HG03064 (cell line): ENCODE measurements around the gene FZD7.

Source experiments
- ATAC-seq: cut with Tn5 transposase; IDR thresholded peaks from one replicate; pipeline ENCODE4 v1.9.1; 2021; ENCODE audit warnings: low read depth; ENCODE audit not compliant: unreplicated experiment

The FZD7 gene

DNA sequence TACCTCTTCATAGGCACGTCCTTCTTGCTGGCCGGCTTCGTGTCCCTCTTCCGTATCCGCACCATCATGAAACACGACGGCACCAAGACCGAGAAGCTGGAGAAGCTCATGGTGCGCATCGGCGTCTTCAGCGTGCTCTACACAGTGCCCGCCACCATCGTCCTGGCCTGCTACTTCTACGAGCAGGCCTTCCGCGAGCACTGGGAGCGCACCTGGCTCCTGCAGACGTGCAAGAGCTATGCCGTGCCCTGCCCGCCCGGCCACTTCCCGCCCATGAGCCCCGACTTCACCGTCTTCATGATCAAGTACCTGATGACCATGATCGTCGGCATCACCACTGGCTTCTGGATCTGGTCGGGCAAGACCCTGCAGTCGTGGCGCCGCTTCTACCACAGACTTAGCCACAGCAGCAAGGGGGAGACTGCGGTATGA, 2.3 kb downstream of the FZD7 start:
- no peak for ATAC-seq

DNA sequence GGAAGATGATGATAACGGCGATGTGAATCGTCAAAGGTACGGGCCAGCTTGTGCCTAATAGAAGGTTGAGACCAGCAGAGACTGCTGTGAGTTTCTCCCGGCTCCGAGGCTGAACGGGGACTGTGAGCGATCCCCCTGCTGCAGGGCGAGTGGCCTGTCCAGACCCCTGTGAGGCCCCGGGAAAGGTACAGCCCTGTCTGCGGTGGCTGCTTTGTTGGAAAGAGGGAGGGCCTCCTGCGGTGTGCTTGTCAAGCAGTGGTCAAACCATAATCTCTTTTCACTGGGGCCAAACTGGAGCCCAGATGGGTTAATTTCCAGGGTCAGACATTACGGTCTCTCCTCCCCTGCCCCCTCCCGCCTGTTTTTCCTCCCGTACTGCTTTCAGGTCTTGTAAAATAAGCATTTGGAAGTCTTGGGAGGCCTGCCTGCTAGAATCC, 3.0 kb downstream of the FZD7 start:
- no peak for ATAC-seq

GRCh38 chr2:202037086-202037485, 3.4 kb downstream of the FZD7 start:
- no peak for ATAC-seq

DNA sequence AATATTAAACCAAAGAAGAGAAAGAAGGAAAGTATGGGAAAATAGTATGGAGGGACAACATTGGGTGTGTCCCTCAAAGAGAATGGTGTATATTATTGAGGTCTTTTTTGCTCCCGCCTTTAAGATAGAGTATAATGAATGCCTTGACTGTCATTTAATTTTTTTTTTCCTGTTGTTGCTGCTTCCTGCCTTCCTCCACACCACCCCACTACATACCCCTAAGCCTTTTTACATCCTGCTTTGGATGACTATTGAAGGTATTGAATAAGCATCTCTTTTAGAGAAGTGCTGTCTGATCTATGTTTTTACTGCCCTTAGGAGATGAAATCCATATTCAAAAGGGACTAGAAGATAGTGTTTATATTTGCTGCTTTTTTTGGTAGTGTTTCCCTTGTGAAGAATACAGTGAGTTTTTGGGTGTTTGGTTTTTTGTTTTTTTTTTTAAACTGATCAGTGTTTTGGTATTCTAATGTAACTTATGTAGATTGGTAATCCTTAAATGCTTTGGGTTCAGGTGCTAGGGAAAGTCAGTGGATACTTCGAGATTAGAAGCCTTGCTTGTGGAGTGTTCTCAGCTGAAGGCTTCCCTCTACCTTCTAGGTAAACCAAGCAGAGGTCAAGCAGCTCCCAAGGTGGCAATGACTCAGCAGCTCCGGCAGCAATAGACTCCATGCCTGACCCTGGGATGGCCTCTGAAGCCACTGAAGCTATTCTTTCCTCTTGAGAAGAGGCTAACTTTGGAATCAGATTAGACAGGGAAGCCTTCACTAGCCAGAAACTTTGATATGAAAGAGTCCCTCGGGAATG, 5.0 kb downstream of the FZD7 start:
- ATAC-seq = no peak

DNA sequence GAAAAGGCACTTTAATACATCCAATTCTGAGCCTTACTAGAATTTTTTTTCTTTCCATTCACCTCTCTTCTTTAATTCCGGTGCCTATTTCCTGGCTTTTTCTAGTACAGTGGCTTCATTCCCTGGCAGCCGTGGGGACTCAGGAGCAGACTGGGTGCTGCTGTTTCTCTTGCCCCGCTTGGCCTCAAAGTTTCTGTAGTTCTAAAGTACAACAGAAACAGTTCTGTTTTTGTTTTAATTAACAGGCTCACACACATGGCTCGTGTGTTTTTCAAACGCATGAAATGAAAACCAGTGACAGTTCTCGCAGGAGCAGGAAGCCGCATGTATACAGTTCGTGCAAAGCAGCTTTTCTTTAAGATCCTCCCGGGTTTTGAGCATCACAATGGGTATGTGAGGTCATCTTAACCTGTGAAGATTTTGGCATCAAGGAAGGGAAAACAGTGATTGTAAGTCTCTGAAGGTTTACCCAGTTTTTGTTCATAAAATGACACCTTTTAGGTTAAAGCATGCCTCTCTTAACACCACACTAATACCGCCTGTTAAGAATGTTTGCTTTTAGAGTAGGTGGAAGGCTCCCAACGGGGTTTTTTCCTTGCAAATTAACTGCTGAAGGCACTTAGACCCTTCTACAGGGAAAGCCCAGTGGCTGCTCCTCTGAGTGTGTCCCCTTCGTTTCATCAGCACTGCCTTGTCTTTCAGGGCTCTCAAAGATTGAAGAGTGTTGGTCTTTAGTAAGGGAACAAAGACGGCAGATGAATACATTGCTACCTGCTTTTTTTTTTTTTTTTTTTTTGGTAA, 5.8 kb downstream of the FZD7 start:
- no peak for ATAC-seq

DNA sequence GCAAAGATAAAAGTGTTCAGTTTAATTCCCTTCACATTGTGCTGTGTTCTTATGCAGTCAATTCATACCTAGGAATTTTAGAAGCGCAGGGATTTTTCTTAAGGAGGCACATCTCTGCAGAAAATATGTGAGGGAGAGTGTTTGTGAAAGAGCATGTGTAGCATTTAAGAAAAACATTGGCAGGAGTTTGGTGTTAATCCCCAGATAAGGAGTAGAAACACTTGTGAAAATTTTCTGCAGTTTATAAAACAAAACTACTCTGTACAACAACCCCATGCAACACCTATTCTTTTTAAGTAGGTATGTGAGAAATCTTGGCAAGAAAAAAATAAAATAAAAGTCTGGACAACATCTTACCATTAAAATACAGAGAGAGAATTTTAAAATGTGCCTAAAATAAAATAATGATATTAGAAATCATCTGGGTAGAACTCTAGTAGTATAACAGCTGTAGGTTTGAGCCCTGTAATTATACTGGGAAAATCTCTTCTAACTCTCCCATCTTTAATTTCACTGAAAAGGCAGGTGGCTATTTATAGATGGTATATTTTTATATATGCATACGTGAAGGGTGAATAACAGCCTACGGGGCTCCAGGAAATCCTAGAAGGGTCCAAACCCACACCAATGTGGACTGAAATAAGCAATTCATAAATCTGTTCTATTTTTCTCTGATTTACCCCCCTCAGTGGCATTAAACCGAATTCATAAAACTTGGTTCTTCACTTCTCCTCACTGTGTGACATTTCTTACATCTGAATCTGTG, 6.6 kb downstream of the FZD7 start:
- ATAC-seq = no peak

DNA sequence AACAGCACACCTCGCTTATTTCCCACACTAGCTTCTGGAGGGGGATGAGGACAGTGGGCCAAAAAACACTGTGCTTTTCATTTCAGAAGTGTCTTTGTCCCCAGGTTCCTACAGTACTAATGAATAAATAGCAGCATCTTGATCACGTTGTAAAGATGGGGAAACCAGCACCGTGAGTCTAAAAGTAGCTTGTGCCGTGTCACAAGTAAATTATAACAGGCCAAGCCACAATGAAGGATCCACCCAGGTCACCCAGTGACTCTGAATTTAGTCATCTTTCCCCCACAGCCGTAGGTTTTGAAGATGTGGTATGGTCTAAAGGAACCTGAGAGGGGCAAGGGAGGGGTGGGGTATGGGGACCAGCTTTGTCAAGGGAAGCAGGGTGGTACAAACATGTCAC, 8.8 kb downstream of the FZD7 start:
- ATAC-seq = no peak

GRCh38 chr2:202043475-202043874, 9.8 kb downstream of the FZD7 start:
- ATAC-seq = no peak

GRCh38 chr2:202044777-202045176, 11.1 kb downstream of the FZD7 start:
- no peak for ATAC-seq

DNA sequence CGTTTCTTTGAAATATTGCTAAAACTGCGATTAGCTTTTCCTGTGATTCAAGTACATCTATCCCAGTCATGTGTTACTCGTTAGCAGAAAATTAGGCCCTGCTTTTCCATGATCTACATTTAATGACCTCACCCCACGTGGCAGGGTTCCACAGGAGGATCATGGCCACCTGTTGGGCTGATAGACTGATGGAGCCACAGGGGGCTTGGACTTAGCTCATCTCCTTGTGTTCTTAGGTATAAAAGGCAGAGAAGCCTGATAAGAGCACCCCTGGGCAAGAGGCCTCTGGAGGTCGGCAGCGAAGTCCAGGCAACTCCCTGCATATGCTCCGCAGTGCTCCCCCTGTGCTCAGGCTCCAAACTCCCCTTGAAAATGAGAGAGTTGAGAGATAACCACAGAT, 12.9 kb downstream of the FZD7 start:
- no peak for ATAC-seq

DNA sequence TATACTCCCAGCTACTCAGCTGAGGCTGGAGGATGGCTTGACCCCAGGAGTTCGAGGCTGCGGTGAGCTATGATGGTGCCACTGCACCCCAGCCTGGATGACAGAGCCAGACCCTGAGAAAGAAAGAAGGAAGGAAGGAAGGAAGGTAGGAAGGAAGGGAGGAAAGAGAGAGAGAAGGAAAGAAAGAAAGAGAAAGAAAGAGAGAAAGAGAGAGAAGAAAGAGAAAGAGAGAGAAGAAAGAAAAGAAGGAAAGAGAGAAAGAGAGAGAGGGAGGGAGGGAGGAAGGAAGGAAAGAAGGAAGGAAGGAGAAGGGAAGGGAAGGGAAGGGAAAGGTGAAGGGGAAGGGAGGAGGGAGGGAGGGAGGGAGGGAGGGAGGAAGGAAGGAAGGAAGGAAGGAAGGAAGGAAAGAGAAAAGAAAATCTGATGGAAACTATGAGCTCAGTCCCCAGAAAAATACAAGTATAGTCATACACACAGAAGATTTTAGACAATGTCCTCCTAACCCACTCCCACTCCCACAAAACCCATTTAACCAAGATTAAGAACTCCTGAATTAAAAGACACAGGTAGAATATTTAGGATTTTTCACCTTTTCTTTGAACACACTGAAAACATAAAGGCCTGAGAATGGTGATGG, 15.6 kb downstream of the FZD7 start:
- ATAC-seq = no peak

- ATAC-seq = no peak
Observed at GRCh38 chr2:202049840-202050239, 16.2 kb downstream of the FZD7 start.

DNA sequence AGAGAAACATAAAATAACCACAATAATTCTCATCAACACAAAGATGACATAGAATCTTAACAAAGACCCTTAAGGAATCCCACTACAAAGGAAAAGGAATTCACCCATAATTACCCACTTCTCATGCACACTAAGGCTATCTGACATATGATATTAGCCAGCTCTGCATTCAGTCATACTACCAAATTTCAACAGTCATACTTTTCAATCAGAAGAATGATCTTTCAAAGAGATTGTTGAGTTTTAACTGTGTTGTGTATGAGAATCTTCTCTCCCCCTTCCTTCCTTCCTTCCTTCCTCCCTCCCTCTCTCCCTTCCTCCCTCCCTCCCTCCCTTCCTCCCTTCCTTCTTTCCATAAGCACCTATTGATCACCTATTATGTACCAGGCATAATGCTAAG, 17.0 kb downstream of the FZD7 start:
- ATAC-seq = no peak

- no peak for ATAC-seq
Observed at GRCh38 chr2:202051499-202052161, 18.0 kb downstream of the FZD7 start.

DNA sequence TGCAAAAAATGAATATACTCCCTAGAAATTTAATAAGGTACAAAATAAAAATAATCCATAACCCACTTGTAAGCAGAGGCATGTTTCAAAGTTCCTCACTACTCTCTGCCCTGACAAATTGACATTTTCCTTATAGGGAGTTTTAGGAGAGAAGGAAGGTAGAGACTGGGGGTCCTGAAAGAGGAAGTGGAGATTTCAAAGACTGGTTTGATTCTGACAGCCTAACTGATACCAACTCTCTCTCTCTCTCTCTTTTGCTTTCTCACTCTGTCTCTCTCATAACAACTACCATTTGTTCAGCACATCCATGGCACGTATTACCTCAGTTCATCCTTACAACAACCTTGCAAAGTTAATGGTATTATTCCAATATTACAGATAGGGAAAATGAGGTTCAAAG, 18.6 kb downstream of the FZD7 start:
- no peak for ATAC-seq

DNA sequence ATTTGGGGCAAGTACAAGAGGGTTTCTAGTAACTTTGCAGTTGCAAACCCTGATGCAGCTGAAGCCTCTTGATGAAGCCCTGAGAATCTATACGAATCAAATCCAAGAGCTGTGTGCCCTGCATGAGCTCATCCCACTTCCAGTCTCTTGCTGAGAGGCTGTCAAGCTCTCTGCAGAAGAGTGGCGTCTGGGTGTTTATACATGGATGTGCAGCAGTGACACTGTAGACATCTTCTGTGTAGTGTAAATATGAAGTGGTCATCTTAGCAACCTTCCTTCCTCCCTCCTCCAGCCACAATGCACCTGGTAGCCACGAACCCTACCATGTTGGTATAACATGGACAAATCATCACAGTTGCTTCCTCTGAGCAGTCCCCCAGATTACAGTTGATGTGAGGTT, 21.0 kb downstream of the FZD7 start:
- no peak for ATAC-seq

- no peak for ATAC-seq
Observed at GRCh38 chr2:202056611-202057010, 23.0 kb downstream of the FZD7 start.

DNA sequence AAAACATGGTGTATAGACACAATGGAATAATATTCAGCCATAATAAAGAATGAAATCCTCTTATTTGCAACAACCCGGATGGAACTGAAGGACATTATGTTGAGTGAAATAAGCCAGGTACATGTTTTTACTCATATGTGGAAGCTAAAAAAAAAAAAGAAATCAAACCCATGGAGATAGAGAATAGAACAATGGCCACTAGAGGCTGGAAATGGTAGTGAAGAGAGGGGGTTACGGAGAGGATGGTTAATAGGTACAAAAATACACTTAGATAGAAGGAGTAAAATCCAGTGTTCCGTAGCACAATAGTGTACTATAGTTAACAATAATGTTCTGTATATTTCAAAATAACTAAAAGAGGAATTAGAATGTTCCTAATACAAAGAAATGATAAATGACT, 26.6 kb downstream of the FZD7 start:
- ATAC-seq = no peak

DNA sequence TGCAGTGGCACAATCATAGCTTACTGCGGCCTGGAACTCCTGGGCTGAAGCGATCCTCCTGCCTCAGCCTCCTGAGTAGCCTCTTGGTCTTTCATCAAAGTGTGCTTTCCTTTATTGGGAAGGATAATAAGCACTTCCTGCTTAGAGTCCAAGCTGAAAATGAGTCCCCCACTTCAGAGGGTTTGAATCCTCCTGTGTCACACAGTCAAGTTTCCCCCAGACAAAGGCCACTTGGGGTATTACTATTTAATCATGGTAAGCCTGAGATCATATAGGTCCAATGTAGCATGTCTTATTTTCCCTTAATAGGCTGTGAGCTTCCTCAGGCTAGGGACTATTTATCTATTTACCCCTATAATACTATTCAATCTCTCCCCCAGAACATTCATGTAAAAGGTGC, 28.0 kb downstream of the FZD7 start:
- ATAC-seq = no peak

- ATAC-seq = no peak
Observed at GRCh38 chr2:202064171-202064880, 30.7 kb downstream of the FZD7 start.
